GM12874 (cell line): ENCODE data around the gene RIPPLY3.

Source experiments
- TF ChIP-seq, protein P1 (sequence below): IDR thresholded peaks from 2 replicates; pipeline ENCODE4 v1.5.1; 2011; ENCODE audit warnings: low read depth, mild to moderate bottlenecking, control low read depth, low read length, moderate library complexity; ENCODE audit not compliant: insufficient read depth

The RIPPLY3 gene

DNA sequence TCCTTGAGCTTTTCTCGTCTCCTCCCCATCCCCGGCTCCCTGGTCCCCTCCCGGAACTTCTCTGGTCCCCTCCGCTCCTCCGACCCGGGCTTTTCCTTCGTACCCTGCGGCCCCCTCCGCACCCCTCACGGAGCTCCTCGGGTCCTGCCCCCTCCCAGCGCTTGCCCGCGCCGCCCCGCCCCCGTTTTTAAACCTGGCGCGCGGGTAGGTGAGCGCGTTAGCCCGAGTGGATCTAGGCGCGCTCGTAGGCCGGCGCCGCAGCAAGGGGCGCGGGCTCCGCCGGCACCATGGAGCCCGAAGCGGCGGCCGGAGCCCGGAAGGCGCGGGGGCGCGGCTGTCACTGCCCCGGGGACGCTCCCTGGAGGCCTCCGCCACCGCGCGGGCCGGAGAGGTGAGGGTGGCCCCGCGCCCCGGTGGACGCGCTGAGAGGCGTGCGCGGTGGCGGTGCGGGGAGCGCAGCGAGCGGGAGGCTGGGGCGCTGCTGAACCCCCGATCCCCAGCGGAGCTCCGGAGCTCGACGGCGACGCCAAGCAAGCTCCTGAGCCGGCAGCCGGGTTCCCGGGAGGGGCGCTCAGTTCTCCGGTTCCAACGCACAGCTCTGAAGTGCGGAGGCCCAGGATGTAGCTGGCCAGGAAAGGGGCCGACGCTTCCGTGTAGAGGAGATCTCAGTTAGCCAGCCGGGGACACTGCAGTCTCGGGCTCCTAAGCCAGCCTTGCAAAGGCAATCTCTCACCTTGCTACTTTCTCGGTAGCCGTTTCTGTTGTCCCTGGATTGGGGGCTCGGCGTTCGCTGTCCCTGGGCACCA is at the start of gene RIPPLY3:
Gene RIPPLY3 (plus strand): TSS at position 217 of the 806 bp plus-strand sequence. CDS start 71 bp downstream, at position 288.
- TF ChIP-seq, protein P1, sequence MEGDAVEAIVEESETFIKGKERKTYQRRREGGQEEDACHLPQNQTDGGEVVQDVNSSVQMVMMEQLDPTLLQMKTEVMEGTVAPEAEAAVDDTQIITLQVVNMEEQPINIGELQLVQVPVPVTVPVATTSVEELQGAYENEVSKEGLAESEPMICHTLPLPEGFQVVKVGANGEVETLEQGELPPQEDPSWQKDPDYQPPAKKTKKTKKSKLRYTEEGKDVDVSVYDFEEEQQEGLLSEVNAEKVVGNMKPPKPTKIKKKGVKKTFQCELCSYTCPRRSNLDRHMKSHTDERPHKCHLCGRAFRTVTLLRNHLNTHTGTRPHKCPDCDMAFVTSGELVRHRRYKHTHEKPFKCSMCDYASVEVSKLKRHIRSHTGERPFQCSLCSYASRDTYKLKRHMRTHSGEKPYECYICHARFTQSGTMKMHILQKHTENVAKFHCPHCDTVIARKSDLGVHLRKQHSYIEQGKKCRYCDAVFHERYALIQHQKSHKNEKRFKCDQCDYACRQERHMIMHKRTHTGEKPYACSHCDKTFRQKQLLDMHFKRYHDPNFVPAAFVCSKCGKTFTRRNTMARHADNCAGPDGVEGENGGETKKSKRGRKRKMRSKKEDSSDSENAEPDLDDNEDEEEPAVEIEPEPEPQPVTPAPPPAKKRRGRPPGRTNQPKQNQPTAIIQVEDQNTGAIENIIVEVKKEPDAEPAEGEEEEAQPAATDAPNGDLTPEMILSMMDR: no peak

- TF ChIP-seq, protein P1: no peak
Observed at GRCh38 chr21:36959020-36959835, 47.3 kb upstream of the RIPPLY3 start.

DNA sequence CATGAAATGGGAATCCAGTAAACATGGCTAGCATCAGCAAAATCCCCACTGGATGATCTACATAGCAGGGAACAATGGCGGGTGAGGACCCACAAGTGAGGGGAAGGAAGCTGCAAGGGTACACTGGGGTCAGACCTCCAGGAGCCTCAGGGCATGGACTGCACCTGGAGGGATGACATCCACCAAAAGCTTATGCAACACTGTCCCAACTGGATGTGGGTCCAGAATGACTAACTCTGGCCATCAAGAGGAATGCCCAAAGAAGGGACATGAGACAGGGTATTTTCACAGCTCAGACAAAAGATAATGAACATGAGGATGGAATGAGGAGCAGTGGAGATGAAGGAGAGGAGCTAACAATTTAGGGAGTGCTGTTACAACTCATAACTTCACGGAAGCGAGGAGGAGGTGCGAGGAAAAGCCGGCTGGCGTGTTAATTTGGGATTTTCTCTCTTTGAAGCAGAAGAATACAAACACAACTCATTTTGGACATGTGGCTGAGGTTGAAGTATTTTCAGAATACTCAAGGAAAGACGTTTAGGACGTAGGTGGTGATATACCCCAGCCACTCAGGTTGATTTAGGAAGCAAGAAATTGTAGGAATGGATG is 45.7 kb upstream of the RIPPLY3 start:
- TF ChIP-seq, protein P1: no peak

DNA sequence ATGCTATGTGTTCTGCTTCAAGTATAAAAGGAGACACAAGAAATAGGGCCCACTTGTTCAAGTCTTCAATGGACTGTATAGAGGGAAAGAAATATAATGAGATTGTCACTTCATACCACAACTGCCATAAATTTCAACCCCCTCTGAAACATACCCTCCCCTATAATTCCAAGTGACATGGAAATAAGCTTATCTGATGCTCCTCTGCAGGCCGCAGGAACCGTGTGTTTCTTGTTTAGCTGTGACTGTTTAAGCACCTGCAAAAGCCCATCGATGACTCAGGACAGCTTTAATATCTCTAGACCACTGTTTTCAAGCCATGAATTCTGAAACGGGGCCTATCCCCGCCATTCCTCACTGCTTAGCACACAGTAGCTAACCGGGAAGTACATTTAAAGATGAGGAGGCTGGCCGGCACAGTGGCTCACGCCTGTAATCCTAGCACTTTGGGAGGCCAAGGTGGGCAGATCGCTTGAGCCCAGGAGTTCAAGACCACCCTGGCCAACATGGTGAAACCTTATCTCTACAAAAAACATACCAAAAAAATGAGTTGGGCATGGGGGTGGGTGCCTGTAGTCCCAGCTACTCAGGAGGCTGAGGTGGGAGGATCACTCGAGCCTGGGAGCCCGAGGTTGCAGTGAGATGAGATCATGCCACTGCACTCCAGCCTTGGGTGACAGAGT is 44.3 kb upstream of the RIPPLY3 start:
- TF ChIP-seq, protein P1: no peak

GRCh38 chr21:36964398-36964797 is 42.1 kb upstream of the RIPPLY3 start:
- TF ChIP-seq, protein P1: no peak

GRCh38 chr21:36964827-36965719 is 41.4 kb upstream of the RIPPLY3 start:
- TF ChIP-seq, protein P1: no peak
